ENCODE data around the gene MYO3B.
"Not testable (repeated sequence)": the region's sequence is repeated elsewhere in the genome, so short reads cannot be mapped to it uniquely, and the experiment has no call there.

The MYO3B gene

DNA sequence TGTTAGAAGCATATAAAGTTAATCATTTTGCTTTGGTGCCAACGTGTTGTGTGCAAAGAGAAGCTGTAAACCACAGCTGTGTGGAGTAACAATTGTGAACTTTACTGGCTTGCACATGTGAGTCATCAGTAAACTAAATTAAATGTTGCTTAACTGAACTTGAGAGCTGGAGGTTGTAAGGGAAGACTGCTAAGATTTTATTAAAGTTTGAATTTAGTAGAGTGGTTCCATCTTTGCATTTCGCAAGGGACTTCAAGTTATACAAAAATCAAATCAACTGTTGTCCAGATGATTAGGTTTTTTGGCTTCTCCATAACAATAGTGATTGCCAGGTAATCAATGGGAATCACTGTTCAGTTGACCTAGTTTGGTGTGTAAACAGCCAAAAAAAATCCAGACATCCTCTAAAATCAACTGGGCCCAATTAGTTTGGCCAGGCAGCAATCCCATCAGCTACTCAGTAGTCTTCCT, 247.4 kb downstream of the MYO3B start:
- no peak for DNase-seq (ENCODE audit: low read depth)

- no peak for DNase-seq (ENCODE audit: low read depth)
Measured at GRCh38 chr2:170428868-170429267, 250.9 kb downstream of the MYO3B start.

GRCh38 chr2:170432823-170433222, 254.9 kb downstream of the MYO3B start:
- no peak for DNase-seq (ENCODE audit: low read depth)

DNA sequence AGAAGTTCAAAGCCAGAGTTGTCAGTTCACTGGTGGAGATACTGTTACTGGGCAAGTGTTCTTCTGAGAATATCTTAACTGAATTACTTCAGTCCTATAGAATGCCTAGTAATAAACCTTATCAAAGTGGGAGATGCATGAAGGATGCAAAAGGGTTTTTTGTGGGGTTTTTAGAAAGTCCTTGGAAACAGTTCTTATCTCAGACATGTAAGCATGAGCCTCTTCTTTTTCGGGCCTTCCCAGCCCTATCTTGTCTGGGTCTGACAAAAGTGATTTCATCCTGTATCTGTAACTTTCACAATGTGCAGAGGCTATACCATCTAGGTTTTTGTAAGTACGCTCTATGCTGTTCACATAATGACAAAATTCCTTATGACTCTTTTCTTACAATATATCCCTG, 255.5 kb downstream of the MYO3B start:
- no peak for DNase-seq (ENCODE audit: low read depth)

DNA sequence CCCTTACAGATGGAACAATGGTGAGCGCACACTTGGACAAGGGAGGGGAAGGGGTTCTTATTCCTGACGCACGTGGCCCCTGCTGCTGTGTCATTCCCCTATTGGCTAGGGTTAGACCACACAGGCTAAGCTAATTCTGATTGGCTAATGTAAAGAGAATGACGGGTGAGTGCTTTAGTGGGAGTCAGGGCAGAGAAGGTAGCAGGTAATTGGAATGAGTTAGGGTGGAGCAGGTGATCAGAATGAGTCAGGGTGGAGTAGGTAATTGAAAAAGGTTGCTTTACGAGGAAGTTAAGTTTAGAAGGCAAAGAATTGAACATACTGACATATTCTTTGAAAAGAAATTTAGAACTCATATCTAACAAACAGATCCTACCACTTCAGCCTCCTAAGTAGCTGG, 256.4 kb downstream of the MYO3B start:
- DNase-seq (ENCODE audit: low read depth) = not testable (repeated sequence)

GRCh38 chr2:170434900-170435621, 257.1 kb downstream of the MYO3B start:
- no peak for DNase-seq (ENCODE audit: low read depth)

- DNase-seq (ENCODE audit: low read depth) = no peak
Measured at GRCh38 chr2:170436077-170436943, 258.4 kb downstream of the MYO3B start.

DNA sequence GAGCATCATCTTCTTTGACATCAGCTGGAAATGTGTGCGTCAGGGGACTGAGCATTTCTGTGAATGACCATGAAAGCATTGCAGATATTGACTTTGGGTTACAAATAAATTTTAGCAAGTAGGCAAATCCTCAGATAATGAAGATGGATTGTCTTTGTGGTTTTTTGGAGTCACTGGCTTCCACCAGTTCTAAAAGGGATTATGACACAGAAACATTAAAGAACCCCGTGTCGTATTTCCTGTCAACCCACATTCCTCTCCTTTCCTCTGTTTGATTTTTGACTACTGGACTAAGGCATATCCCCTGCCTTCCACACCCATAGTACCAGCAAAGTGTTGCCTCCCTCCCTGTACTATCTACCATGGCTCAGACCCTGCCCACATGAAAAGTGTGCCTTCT, 268.1 kb downstream of the MYO3B start:
- no peak for DNase-seq (ENCODE audit: low read depth)

- DNase-seq (ENCODE audit: low read depth) = no peak
Measured at GRCh38 chr2:170449034-170449433, 271.1 kb downstream of the MYO3B start.

- DNase-seq (ENCODE audit: low read depth) = no peak
Measured at GRCh38 chr2:170454471-170455372, 276.8 kb downstream of the MYO3B start.

- no peak for DNase-seq (ENCODE audit: low read depth)
Measured at GRCh38 chr2:170455617-170456426, 277.9 kb downstream of the MYO3B start.

- no peak for DNase-seq (ENCODE audit: low read depth)
Measured at GRCh38 chr2:170456914-170457313, 279.0 kb downstream of the MYO3B start.

DNA sequence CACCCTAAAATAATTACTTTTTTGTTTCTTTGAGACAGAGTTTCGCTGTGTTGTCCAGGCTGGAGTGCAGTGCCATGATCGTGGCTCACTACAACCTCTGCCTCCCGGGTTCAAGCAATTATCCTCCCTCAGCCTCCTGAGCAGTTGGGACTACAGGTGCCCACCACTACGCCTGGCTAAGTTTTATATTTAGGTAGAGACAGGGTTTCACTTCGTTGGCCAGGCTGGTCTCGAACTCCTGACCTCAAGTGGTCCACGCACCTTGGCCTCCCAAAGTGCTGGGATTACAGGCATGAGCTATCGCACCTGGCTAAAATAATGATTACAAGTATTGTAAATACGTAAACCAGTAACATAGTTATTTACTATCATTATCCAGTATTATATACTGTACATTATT, 279.8 kb downstream of the MYO3B start:
- DNase-seq (ENCODE audit: low read depth) = no peak

DNA sequence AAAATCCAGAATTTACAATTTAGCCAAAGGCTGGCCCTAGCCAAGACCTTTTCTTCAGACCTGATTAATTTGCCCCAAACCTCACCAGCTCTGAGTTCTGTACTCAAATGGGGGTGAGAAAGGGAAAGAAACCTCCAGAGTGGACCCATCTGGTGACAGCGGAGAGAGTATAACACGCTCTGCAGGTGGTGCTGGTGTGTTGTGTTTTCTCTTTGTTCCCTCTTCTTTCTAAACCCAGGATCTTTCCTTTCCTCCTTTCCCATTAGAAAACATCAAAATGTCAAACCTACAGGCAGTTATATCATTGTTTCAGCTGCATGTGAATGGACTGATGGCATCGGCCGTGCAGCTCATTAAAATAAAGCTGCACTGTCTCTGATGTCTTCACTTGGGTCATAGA, 283.9 kb downstream of the MYO3B start:
- no peak for DNase-seq (ENCODE audit: low read depth)

DNA sequence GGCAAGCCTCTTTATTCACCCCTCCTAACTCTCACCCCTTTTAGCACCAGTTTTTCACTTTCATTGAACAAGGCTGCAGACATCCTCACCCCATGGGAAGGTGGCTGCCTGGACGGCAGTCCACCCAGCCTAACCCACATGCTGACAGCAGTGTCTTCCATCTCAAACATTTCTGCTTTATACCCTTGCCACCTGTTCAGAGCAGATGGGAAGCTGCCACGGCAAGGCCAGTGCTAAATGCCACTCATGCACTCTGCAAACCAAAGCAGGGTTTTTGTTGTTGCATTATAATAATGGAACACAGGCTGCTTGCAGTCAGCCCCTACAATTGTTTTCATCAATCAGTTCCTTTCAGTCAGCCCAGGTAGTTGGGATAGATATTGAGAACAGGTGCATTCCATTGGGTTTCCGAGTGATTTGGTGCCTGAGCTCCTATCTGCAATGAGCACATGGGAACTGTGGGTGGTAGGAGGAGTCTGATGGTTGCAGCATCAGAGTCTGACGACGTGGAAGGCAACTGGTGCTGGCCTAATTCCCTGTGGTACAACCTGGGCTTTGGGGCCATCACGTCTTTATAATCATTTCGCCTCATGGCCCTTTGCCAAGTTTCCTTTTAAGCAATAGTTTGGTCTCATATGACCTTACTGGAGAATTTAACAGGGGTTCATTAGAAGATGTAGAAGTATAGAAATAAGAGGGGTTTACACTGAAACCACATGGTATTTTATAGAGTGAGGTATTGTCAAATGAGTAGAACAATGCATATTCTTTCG, 284.7 kb downstream of the MYO3B start:
- DNase-seq (ENCODE audit: low read depth) = no peak

- no peak for DNase-seq (ENCODE audit: low read depth)
Measured at GRCh38 chr2:170463206-170463537, 285.2 kb downstream of the MYO3B start.

DNA sequence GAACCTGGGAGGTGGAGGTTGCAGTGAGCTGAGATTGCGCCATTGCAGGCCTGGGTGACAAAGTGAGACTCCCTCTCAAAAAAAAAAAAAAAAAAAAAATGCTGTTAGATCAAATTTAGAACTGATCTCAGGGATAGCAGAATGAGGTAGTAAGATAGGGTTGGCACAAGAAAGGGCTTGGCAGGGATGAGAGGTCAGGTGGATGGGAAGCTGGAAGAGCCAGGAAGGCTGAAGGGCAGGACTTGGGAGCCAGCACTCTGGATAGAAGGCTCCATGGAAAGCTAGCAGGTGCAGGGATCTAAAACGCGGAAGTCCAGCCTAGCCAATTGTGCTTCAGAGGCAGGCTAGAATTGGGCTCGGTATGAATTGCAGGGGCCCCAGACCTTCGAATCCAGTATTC, 286.3 kb downstream of the MYO3B start:
- DNase-seq (ENCODE audit: low read depth) = no peak

DNA sequence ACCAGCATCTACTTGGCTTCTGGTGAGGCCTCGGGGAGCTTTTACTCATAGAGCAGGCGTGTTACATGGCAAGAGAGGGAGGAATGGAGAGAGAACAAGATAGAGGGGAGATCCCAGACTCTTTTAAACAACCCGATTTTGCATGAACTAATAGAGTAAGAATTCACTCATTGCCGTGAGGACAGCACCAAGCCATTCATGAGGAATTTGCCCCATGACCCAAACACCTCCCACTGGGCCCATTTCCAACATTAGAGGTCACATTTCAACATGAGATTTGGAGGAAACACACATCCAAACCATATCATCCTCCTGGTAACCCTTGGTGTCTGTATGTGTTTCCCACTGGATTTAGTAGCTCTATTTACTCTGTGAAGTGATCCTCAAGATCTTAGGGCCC, 287.3 kb downstream of the MYO3B start:
- DNase-seq (ENCODE audit: low read depth) = no peak

DNA sequence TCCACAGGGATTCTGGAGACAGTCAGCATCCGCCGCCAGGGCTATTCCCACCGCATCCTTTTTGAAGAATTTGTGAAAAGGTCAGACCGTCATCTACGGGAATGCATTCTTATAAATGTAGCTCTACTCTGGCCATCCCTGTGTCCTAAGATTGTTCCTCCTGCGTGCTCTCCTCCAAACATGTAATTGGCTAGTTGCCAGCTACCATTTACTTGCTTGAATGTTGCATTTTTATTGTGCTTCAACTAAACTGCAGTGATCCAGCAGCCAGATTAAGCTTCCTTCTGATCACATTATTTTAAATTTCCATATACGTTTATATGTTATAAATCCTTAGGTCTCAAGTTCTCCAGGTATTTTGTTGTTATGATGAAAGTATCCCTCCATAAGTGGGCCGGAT, 288.7 kb downstream of the MYO3B start:
- no peak for DNase-seq (ENCODE audit: low read depth)

GRCh38 chr2:170467568-170468422, 289.8 kb downstream of the MYO3B start:
- DNase-seq (ENCODE audit: low read depth) = no peak
